Adrenal gland (tissue), 5 donors: Measurements from ENCODE around the gene CAMTA2.

Experiments
- POLR2A ChIP-seq, 2 donors: fragments of 450-650 bp; IDR thresholded peaks; one replicate each; pipeline ENCODE4 v1.6.1; 2017; ENCODE audit warnings: antibody characterized with exemption in 2 of 2, mild to moderate bottlenecking in 2 of 2, moderate library complexity in 1 of 2
- TF ChIP-seq, protein P1 (sequence below), 6 experiments: fragments of 450-650 bp in 4 of 6; fragments of 200-600 bp in 2 of 6; sonication (generic) in 1 of 6; IDR thresholded peaks; 1 replicate in 5 of 6; 2 replicates in 1 of 6; pipeline versions ENCODE4 v1.5.1 to v1.8.0; 2016 to 2021; ENCODE audit warnings: antibody characterized with exemption in 6 of 6, mild to moderate bottlenecking in 2 of 6, moderate library complexity in 1 of 6
- donor health status: DM: no; HTN: no; CAD: no.

DNA sequence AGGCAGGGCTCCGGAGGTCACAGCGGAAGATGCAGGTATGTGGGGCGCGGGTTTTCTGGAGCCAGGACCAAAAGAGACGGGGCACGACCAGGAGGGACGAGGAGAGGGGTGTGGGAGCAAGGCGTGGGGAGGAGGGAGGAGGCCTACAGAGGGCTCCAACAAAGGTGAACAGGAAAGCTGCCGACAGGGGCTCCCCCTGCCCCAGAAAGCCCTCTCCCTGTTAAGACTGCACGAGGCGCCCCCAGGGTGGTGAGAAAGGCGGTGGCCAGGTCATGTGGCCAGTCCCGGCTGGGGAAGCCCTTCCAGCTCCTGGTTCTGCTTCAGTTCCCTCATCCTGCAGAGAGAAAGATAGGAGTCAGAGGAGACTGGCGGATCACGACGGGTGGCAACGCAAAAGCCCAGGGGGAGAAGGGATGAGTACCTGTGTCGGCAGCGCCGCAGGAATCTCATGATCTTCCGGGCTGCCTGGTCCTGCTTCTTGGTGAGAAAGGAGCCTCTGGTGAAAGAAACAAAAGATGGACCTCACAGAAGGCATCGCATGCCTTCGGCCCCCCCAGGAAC, 18.9 kb downstream of the CAMTA2 start:
- TF ChIP-seq, protein P1, sequence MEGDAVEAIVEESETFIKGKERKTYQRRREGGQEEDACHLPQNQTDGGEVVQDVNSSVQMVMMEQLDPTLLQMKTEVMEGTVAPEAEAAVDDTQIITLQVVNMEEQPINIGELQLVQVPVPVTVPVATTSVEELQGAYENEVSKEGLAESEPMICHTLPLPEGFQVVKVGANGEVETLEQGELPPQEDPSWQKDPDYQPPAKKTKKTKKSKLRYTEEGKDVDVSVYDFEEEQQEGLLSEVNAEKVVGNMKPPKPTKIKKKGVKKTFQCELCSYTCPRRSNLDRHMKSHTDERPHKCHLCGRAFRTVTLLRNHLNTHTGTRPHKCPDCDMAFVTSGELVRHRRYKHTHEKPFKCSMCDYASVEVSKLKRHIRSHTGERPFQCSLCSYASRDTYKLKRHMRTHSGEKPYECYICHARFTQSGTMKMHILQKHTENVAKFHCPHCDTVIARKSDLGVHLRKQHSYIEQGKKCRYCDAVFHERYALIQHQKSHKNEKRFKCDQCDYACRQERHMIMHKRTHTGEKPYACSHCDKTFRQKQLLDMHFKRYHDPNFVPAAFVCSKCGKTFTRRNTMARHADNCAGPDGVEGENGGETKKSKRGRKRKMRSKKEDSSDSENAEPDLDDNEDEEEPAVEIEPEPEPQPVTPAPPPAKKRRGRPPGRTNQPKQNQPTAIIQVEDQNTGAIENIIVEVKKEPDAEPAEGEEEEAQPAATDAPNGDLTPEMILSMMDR (IDR thresholded peaks at IDR 0.05) = no peak
- no peak for TF ChIP-seq POLR2A (IDR thresholded peaks at IDR 0.05)
